K562 (cell line): ENCODE data around the gene HJV. TPM values are rescaled to one million over a fixed set of nuclear protein-coding genes. Genes with fewer than 3 reads are reported as not detected.
A peak's percentile ranks its signal among the peaks of the same experiment; 100 is the strongest.

ENCODE experiments used
- CSDE1 ChIP-seq, 2 experiments: fragments of 450-650 bp; IDR thresholded peaks; 2 replicates each; pipeline ENCODE4 v1.6.1; 2016; ENCODE audit warnings: mild to moderate bottlenecking in 1 of 2
- ELK3 ChIP-seq: fragments of 450-650 bp; formaldehyde crosslinking; IDR thresholded peaks from 2 replicates; pipeline ENCODE4 v1.4.0; 2020; ENCODE audit warnings: mild to moderate bottlenecking
- HNRNPUL1 ChIP-seq: fragments of 200-400 bp; formaldehyde crosslinking; IDR thresholded peaks from 2 replicates; pipeline ENCODE4 v1.6.1; 2017; ENCODE audit warnings: low read length
- JUND ChIP-seq, 2 experiments: IDR thresholded peaks; 2 replicates in 1 of 2; 3 replicates in 1 of 2; pipeline ENCODE4 v1.6.1; 2011; ENCODE audit warnings: borderline replicate concordance in 2 of 2, low read depth in 2 of 2, low read length in 2 of 2, improper control_type of control experiment in 1 of 2, missing biosample characterization in 1 of 2, missing genetic modification characterization in 1 of 2, missing genetic modification reagents in 1 of 2
- KHSRP ChIP-seq: fragments of 450-650 bp; IDR thresholded peaks from 2 replicates; pipeline ENCODE4 v1.6.1; 2017
- KLF10 ChIP-seq: fragments of 250-450 bp; sonication (Bioruptor Pico); IDR thresholded peaks from 2 replicates; pipeline ENCODE4 v1.6.1; 2021; ENCODE audit warnings: matching md5 sums
- MIER1 ChIP-seq: fragments of 450-650 bp; IDR thresholded peaks from 2 replicates; pipeline ENCODE4 v1.6.1; 2016; ENCODE audit warnings: antibody characterized with exemption, mild to moderate bottlenecking, low read depth
- MLX ChIP-seq, 2 experiments: fragments of 450-650 bp in 1 of 2; sonication (generic) in 1 of 2; formaldehyde crosslinking; conservative IDR thresholded peaks; 2 replicates each; pipeline versions ENCODE4 v1.4.0 to v1.8.1; 2020 to 2022; ENCODE audit warnings: mild to moderate bottlenecking in 1 of 2, missing genetic modification reagents in 1 of 2
- MNT ChIP-seq, 2 experiments: fragments of 450-650 bp; conservative IDR thresholded peaks; 2 replicates each; pipeline ENCODE4 v1.6.1; 2017; ENCODE audit warnings: mild to moderate bottlenecking in 2 of 2, moderate library complexity in 2 of 2
- MYC ChIP-seq, 2 experiments: fragments of 250-450 bp in 1 of 2; sonication (Bioruptor Pico) in 1 of 2; IDR thresholded peaks; 2 replicates each; pipeline versions ENCODE4 v1.5.1 to v1.6.1; 2012 to 2021; ENCODE audit warnings: low read depth in 2 of 2, borderline replicate concordance in 1 of 2, improper control_type of control experiment in 1 of 2, low read length in 1 of 2, mild to moderate bottlenecking in 1 of 2, moderate library complexity in 1 of 2
- RFX7 ChIP-seq: fragments of 250-450 bp; sonication (Bioruptor Pico); IDR thresholded peaks from 2 replicates; pipeline ENCODE4 v1.5.1; 2021; ENCODE audit warnings: mild to moderate bottlenecking
- THAP12 ChIP-seq: fragments of 250-450 bp; sonication (Bioruptor Pico); IDR thresholded peaks from 2 replicates; pipeline ENCODE4 v1.9.0; 2021; ENCODE audit warnings: mild to moderate bottlenecking, inconsistent platforms
- ZNF133 ChIP-seq: fragments of 250-450 bp; sonication (Bioruptor Pico); IDR thresholded peaks from 2 replicates; pipeline ENCODE4 v1.4.0; 2020; ENCODE audit warnings: mild to moderate bottlenecking
- ZNF239 ChIP-seq: fragments of 250-450 bp; sonication (Bioruptor Pico); IDR thresholded peaks from 2 replicates; pipeline ENCODE4 v1.4.0; 2020; ENCODE audit warnings: mild to moderate bottlenecking
- ZNF384 ChIP-seq: IDR thresholded peaks from 2 replicates; pipeline ENCODE4 v1.6.1; 2012; ENCODE audit warnings: low read depth, low read length, improper control_type of control experiment
- polyA plus RNA-seq, 8 experiments: library from polyadenylated mRNA; depleted of rRNA in 4 of 8; stranded (reverse) in 5 of 8; unstranded in 3 of 8; fragments of >200 nt; fragmentation: Nextera tagmentation in 2 of 8; fragmentation: Illumina TruSeq in 1 of 8; extraction: Ambion mirVana in 2 of 8; extraction: Trizol in 1 of 8; gene quantifications; 2 replicates each; pipeline versions ENCODE4 v1.2.1 to v1.2.3, GENCODE V29; 2011 to 2014; ENCODE audit warnings: inconsistent platforms in 1 of 8, missing spikeins in 1 of 8
- total RNA-seq, 7 experiments: library from RNA; depleted of rRNA in 6 of 7; stranded (reverse); fragments of >200 nt in 6 of 7; fragmentation: Illumina TruSeq in 2 of 7; extraction: Trizol in 2 of 7; gene quantifications; 2 replicates each; pipeline versions ENCODE4 v1.2.1 to v1.2.3, GENCODE V29; 2011 to 2021; ENCODE audit warnings: low replicate concordance in 1 of 7

HJV gene
- total and polyA plus RNA-seq, 9 of the 15 experiments (the other 6 are each of a cell fraction or from before 2014, with no cell fraction given): 1.0 to 6.6 (median 2.4) TPM

- TF ChIP-seq THAP12 (CRISPR knock-in tag) (no peak), JUND (IDR thresholded peaks at IDR 0.05; ENCODE audit: borderline replicate concordance, low read depth, low read length) (peak; percentile 47), JUND (tag; IDR thresholded peaks at IDR 0.05; ENCODE audit: borderline replicate concordance, low read depth, low read length) (peak; percentile 35; the same call in 1 of the 3 replicates), CSDE1 (IDR thresholded peaks at IDR 0.05) (0 out of 4 replicates have a peak, but pooled peaks of 1 of the 2 experiments have one; percentile 30), MIER1 (no peak), ZNF239 (no peak), MLX (CRISPR knock-in tag; conservative IDR thresholded peaks at IDR 0.05) (0 out of 4 replicates have a peak, but pooled peaks of 1 of the 2 experiments have one; percentile 16), ZNF133 (no peak), RFX7 (CRISPR knock-in tag) (0 out of 2 replicates have a peak, but pooled peaks have one; percentile 48), MNT (conservative IDR thresholded peaks at IDR 0.05) (peak in 1 of 2 experiments; percentile 43; a peak in 1 of 4 replicates), KHSRP (0 out of 2 replicates have a peak, but pooled peaks have one; percentile 37), ZNF384 (no peak), HNRNPUL1 (no peak), KLF10 (CRISPR knock-in tag) (0 out of 2 replicates have a peak, but pooled peaks have one; percentile 23), ELK3 (CRISPR knock-in tag) (no peak), MYC (IDR thresholded peaks at IDR 0.05; ENCODE audit: low read depth, low read length) (peak; percentile 16; the same call in 1 of the 2 replicates), MYC (CRISPR knock-in tag; IDR thresholded peaks at IDR 0.05; ENCODE audit: borderline replicate concordance, low read depth) (no peak)
These were observed 27.0 kb downstream of the HJV start (continued) for GRCh38 chr1:145994391-145995120.
